ENCODE measurements around the gene RYR3.
A peak's percentile ranks its signal among the peaks of the same experiment; 100 is the strongest.

RYR3 gene

GRCh38 chr15:33283576-33283975, 27.2 kb upstream of the RYR3 start:
- TF ChIP-seq CTCF (IDR thresholded peaks at IDR 0.05; ENCODE audit: control insufficient read depth, insufficient read depth, low read depth, low read length, missing control alignments) = no peak
- no peak for DNase-seq (ENCODE audit: low read depth)
- H3K4me3 ChIP-seq (ENCODE audit: control insufficient read depth, low read depth, low read length) = no peak overlapping the region

- no peak for DNase-seq (ENCODE audit: low read depth)
- no peak for TF ChIP-seq CTCF (IDR thresholded peaks at IDR 0.05; ENCODE audit: control insufficient read depth, insufficient read depth, low read depth, low read length, missing control alignments)
Observed at GRCh38 chr15:33284336-33284735, 26.4 kb upstream of the RYR3 start.

GRCh38 chr15:33292717-33293307, 18.0 kb upstream of the RYR3 start:
- peak; percentile 71 for TF ChIP-seq CTCF (IDR thresholded peaks at IDR 0.05; ENCODE audit: control insufficient read depth, insufficient read depth, low read depth, low read length, missing control alignments)
- no peak overlapping the region for H3K4me3 ChIP-seq (ENCODE audit: control insufficient read depth, low read depth, low read length)
- DNase-seq (ENCODE audit: low read depth) = no peak

More at GRCh38 chr15:33284336-33284735, 26.4 kb upstream of the RYR3 start:
- no peak overlapping the region for H3K4me3 ChIP-seq (ENCODE audit: control insufficient read depth, low read depth, low read length)

- TF ChIP-seq CTCF (IDR thresholded peaks at IDR 0.05; ENCODE audit: control insufficient read depth, insufficient read depth, low read depth, low read length, missing control alignments) = no peak
- DNase-seq (ENCODE audit: low read depth) = no peak
- no peak overlapping the region for H3K4me3 ChIP-seq (ENCODE audit: control insufficient read depth, low read depth, low read length)
Observed at GRCh38 chr15:33293713-33294334, 16.9 kb upstream of the RYR3 start.

- H3K4me3 ChIP-seq (ENCODE audit: control insufficient read depth, low read depth, low read length) = no peak overlapping the region
- no peak for TF ChIP-seq CTCF (IDR thresholded peaks at IDR 0.05; ENCODE audit: control insufficient read depth, insufficient read depth, low read depth, low read length, missing control alignments)
- no peak for DNase-seq (ENCODE audit: low read depth)
Observed at GRCh38 chr15:33296050-33296449, 14.7 kb upstream of the RYR3 start.

- no peak overlapping the region for H3K4me3 ChIP-seq (ENCODE audit: control insufficient read depth, low read depth, low read length)
- no peak for TF ChIP-seq CTCF (IDR thresholded peaks at IDR 0.05; ENCODE audit: control insufficient read depth, insufficient read depth, low read depth, low read length, missing control alignments)
- no peak for DNase-seq (ENCODE audit: low read depth)
Observed at GRCh38 chr15:33296856-33297255, 13.9 kb upstream of the RYR3 start.

Data from AG09309 (cell line).